HG03520 (cell line): Measurements from ENCODE around the gene ARID5B.

Experiments used
- ATAC-seq: cut with Tn5 transposase; IDR thresholded peaks from one replicate; pipeline ENCODE4 v1.9.1; 2021; ENCODE audit warnings: mild to moderate bottlenecking, moderate library complexity; ENCODE audit not compliant: unreplicated experiment

Gene ARID5B

GRCh38 chr10:61887772-61888171, 13.7 kb upstream of the ARID5B start:
- no peak for ATAC-seq

DNA sequence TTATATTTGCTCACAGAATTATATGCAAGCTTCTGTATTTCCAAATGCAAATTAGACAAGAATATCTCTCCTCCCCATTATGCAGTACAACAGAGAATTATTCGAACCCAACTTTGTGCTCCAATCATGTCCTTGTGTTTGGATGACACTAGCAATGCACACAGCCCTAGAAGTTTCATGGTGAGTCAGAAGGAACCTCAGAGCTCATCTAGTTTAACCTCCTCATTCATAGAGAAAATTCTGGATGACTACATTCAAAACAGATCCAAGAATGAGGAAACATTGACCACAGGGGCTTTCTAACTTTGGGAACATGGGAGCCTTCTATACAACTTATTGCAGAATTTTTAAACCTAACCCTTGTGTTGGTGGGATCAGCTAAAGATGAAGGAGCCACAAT, 12.8 kb upstream of the ARID5B start:
- ATAC-seq = no peak

DNA sequence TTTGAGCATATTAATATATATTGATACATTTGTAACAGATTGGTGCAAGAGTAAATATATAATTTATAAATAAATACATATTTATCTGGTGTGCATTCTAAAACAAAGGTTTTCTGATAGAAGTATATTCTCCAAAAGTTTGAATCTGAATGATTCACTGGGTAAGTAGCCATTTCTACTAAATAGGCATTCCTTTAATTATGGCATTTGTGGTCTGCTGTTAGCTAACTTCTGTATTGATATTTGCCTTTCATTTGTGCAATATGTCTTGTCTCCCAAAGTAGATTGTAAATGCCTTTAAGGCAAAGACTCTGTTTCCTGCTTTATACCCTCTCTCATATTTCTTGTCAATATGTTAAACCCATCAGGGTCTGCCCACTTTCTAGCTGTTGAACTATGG, 11.1 kb upstream of the ARID5B start:
- ATAC-seq = no peak

- no peak for ATAC-seq
Observed at GRCh38 chr10:61890881-61891409, 10.6 kb upstream of the ARID5B start.

DNA sequence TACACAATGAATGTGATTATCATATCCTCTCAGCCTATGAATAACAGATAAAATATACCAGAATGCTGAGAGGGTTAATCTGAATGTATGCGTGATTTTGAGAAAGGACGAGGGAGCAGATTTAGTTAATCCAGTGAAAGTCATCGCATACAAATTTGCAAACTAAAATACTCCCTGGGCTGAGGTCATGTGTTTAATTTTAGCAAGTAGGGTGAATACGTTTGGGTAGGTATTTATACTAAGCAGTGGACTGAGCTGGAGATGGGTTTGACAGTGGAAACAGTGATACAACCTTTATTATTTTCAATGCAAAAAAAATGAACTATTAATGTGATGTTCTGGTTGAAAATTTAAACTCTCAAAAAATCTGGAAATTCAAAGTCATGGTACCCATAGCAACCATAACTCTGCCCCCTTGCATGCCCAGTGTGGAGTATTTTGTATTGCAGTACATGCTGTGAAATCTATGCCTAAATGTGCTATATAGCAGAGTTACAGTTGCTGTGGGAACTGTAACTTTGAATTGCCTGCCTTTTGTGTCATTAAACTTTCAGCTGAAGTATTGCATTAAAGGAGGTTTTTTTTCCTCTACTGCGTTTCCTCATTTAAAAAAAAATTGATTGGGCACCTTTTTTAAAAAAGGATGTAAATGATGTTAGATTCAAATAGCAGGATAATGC, 9.5 kb upstream of the ARID5B start:
- no peak for ATAC-seq

DNA sequence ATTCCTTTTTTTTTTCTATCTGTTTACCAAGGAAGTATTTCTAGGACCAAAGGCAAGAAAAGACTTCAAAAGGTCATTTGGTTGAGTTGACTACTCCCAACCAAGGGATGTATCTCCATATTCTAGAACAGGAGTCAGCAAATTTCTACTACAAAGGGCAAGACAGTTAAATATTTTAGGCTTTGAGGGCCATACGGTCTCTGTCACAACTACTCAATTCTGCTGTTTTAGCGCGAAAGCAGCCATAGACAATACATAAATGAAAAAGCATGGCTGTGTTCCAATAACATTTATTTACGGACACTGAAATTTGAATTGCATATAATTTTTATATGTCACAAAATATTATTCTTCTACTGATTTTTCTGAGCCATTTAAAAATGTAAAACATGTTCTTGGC, 8.5 kb upstream of the ARID5B start:
- ATAC-seq = no peak

DNA sequence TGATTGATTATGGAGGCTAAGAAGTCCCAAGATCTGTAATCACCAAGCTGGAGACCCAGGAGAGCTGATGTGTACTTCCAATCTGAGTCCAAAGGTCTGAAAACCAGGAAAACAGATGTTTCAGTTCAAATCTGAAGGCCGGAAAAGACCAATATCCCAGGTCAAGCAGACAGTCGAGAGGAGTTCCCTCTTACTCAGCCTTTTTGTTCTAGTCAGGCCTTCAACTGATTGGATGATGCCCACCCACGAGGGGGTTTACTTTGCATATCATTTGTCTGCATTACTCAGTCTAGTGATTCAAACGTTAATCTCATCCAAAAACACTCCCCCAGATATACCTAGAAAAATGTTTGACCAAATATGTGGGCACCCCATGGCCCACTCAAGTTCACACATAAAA, 7.4 kb upstream of the ARID5B start:
- no peak for ATAC-seq

GRCh38 chr10:61895898-61896600, 5.5 kb upstream of the ARID5B start:
- ATAC-seq = no peak

DNA sequence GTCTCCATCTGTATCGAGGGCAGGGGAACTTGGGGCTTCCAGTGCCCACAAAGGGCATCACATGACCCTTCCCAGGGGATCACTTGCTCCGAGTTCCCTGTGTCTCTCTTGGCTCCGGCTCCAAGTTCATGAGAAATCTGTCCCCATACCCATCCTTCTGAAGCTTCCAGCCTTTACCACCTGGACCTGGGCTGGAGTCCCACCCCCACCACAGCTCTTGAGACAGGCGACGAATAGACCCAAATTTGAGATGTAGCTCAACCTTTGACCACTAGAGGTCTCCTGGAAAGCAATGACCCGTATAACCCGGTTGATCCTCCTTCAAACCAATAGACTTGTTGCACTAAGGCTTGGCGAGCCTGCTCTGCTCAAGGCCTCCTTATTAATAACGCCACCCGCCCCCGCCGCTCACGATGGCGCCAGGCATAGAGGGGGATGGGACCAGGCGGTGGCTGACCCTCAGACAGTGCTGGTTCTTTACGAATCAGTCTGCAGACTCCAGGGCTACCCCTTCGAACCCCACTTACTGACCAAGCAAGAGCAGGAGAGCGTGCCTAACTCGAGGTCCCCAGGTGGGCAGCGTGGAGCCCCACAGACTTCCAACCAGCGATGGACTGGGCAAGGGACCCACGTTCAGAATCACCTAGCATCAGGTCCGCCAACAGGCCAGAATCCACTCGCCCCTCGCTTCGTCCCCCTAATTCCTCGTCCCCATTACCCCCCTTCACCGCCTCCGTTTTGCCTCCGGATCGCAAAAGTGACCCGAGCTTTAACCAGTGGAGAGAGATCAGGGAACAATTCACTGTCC, 4.4 kb upstream of the ARID5B start:
- ATAC-seq = peak; percentile 74

DNA sequence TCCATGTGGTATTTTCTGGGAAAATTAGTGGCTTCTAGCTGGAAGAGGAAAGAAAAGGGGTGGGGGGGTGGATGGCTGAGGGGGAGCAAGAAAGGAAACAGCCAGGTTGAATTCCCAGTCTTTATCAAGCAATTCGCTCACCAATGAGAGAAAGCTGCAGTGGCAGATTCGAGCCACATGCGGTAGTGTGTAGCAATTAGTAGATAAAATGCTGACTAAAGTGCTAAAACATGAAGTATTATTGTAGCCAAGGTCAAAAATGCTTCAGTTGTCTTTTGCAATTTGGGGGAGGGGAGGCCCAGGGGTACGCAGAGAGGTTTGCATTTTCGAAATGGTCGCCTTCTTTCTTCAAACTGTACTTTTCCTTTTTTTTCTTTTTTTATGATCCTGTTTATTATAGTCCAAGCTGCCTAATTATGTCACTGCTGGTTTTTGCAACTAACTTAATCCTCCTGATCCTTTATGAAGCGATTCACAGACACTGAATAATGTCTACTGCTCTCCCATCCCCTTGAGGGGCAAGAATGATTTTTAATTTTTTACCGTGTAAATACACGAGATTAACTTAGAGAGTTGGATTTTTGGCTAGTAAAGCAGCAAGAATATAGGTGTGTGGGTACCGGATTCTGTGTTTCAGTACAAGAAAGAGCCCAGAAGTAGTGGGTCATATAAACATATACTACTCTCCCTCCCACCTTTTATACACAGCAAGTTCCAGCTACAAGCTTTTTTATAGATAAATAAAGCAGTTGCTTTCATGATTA, 3.6 kb upstream of the ARID5B start:
- ATAC-seq = no peak

DNA sequence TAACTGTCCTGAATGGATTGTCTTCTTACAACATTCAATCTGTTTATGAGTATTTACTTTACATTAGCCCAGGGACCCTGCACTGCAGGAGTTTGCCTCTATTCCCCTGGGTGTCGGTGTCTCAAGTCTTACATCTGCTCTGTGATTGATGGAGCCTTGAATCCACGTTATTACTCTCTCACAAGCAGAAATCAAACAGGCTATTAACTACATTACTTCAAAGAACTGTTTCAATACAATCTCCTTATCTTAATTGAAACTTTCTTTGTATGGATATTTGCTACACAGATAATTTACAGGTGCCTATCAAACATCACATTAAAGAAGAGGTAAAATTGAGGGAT, 3.1 kb upstream of the ARID5B start:
- no peak for ATAC-seq

DNA sequence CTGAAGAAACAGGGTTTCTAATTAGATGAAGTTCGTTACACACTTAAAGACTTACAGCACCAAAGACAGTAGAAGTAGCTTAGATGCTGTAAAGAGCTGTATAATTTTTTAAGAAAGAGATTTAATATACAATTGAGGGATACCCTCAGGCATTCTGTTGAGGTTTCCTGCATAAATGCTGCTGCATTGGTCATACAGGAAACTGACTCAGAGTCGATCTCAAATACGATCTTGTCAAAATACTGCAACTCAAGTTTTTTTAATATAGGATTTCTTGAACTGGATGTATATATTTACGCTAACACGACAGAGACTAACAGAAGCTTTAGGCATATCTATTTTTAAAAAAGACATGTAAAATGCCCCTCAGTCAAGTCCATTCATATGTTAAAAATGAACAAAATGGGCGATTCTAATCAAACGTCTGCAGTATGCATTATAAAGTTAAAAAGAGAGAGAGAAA, 2.4 kb upstream of the ARID5B start:
- ATAC-seq = no peak

GRCh38 chr10:61899663-61899996, 1.9 kb upstream of the ARID5B start:
- no peak for ATAC-seq

DNA sequence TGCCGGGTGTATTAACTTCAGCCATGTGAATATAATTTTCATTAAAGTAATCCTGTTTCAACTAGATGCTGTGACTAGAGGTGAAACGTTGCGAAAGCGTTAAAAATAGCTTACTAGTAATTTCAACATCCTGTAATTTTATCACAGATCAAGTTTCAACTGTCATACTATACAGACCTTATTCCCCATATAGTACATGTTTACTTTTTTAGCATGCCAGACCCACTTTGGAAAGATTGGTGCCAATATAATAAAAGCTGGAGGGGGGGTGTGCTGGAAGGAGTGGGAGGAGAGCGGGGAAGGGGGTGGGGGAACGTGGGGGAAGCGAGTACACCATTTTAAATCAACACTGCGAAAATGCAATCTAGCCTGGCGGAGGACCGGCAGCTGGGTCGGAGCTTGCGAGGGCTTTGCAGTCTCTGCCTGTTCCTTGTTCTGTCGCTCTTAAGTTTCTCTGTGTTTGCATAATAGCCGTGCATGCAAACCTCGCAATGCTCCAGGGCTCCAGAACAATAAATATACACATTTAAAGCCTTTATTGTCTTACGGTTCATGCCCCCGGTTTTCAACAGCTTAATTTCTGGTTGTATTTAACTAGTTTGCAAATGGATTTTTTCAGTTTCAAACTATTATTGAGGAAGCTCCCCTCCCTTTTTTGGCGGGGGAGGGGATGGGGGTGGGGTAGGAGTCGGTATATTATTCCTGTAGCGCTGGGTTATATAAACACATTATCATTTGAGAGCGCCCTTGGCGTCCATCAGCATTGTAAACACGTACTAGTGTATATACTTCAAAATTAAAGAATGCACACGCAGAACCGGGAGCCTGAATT, 1.3 kb upstream of the ARID5B start:
- peak; percentile 32 for ATAC-seq

DNA sequence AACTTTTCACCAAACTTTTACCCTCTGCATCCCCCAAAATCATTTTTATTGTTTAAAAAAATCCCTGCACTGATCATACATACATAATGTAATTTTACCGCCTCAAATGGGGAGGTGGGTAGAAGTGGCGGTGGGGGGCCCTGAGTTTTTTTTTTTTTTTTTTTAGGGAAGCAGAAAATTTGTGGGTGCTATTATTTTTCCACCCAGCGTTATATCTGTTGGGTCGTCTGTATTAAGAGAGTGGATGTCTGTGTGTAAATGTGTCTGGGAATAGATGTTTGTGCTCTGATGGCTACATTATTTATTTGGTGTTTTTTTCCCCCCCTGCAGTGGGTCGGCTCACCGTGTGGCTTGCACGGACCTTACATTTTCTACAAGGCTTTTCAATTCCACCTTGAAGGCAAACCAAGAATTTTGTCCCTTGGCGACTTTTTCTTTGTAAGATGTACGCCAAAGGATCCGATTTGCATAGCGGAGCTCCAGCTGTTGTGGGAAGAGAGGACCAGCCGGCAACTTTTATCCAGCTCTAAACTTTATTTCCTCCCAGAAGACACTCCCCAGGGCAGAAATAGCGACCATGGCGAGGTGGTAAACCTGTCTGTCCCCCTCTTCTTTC, 438 bp downstream of the ARID5B start:
- ATAC-seq = no peak

DNA sequence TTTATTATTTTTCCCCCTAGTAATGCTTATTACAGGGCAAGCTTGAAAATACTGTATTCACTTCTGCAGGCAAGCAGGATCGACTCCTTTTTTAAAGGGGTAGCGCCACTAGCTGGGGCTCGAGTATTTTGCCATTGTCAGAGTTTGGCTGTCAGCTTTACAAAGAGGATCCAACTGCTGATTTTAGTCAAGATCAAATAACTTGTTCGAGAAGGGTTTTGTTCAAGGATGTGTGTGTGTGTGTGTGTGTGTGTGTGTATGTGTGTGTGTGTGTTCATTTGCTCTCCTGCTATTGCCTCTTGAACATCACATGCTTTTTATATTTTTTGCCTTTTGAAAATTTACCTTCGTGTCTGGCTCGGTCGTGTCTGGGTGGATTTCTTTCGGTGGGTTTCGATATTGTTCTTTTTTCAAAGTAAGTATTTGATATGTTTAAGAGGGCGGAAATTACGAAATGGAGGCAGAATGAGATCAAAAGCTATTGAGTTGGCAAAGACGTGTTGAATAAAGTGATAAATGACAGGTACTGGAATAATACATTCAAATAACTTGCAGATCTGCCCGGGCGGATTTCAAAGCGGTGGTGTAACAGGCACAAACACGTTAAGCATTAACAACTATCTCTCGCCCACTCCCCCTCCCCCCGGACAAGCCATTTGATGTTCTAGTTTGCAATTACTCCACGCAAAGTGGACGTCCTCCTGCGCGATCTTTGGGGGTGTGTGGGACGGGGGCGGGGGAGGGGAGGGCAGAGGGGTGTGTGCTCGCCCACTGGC, 1.1 kb downstream of the ARID5B start:
- ATAC-seq = no peak

GRCh38 chr10:61903221-61903927, 1.9 kb downstream of the ARID5B start:
- ATAC-seq = peak; percentile 45

DNA sequence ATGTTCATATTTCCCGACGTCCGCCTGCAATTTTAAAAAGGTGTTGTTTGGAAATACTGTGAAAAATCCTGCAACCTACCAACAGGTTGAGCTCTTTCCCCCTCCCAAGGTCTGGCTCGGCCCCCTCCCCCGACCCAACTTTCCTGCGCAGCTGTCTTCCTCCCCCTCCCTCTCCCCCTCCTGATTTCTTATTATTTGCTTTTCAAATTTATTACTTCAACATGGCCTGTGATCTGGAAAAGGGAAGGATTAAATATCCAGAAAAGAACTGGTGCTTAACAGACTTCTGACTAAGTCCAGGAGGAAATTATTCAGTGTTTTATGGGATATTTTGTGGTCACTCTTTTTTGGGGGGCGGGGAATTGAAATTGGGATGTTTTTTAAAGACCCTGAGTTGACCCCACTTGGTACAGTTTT, 2.4 kb downstream of the ARID5B start:
- no peak for ATAC-seq
